ENCODE measurements around the gene FTSJ3.
"Not testable (repeated sequence)": the region's sequence is repeated elsewhere in the genome, so short reads cannot be mapped to it uniquely, and the experiment has no call there.

Gene FTSJ3

GRCh38 chr17:63826468-63827001 lies 928 bp downstream of the FTSJ3 start:
- DNase-seq (ENCODE audit: low read depth), result no peak

GRCh38 chr17:63824362-63824761 lies 3.1 kb downstream of the FTSJ3 start:
- no peak for DNase-seq (ENCODE audit: low read depth)

GRCh38 chr17:63823659-63824331 lies 3.7 kb downstream of the FTSJ3 start:
- no peak for DNase-seq (ENCODE audit: low read depth)

GRCh38 chr17:63822537-63822936 lies 4.9 kb downstream of the FTSJ3 start:
- DNase-seq (ENCODE audit: low read depth), result no peak

GRCh38 chr17:63821804-63822203 lies 5.7 kb downstream of the FTSJ3 start:
- DNase-seq (ENCODE audit: low read depth), result no peak

GRCh38 chr17:63820963-63821561 lies 6.4 kb downstream of the FTSJ3 start:
- no peak for DNase-seq (ENCODE audit: low read depth)

- DNase-seq (ENCODE audit: low read depth), result no peak
Measured at GRCh38 chr17:63819585-63820537, 7.6 kb downstream of the FTSJ3 start.

GRCh38 chr17:63819131-63819530 lies 8.3 kb downstream of the FTSJ3 start:
- no peak for DNase-seq (ENCODE audit: low read depth)

- DNase-seq (ENCODE audit: low read depth), result no peak
Measured at GRCh38 chr17:63817736-63818385, 9.6 kb downstream of the FTSJ3 start.

GRCh38 chr17:63816669-63817068 lies 10.8 kb downstream of the FTSJ3 start:
- DNase-seq (ENCODE audit: low read depth), result no peak

- DNase-seq (ENCODE audit: low read depth), result no peak
Measured at GRCh38 chr17:63816123-63816522, 11.3 kb downstream of the FTSJ3 start.

- DNase-seq (ENCODE audit: low read depth), result no peak
Measured at GRCh38 chr17:63809970-63810369, 17.5 kb downstream of the FTSJ3 start.

GRCh38 chr17:63805591-63805990 lies 21.9 kb downstream of the FTSJ3 start:
- peak; percentile 7 for DNase-seq (ENCODE audit: low read depth)

GRCh38 chr17:63804328-63804727 lies 23.1 kb downstream of the FTSJ3 start:
- DNase-seq (ENCODE audit: low read depth), result no peak

GRCh38 chr17:63800783-63801182 lies 26.7 kb downstream of the FTSJ3 start:
- no peak for DNase-seq (ENCODE audit: low read depth)

- no peak for DNase-seq (ENCODE audit: low read depth)
Measured at GRCh38 chr17:63798572-63799106, 28.8 kb downstream of the FTSJ3 start.

GRCh38 chr17:63796375-63796774 lies 31.1 kb downstream of the FTSJ3 start:
- DNase-seq (ENCODE audit: low read depth), result not testable (repeated sequence)

GRCh38 chr17:63792055-63792729 lies 35.3 kb downstream of the FTSJ3 start:
- DNase-seq (ENCODE audit: low read depth), result no peak

- DNase-seq (ENCODE audit: low read depth), result no peak
Measured at GRCh38 chr17:63790057-63790456, 37.4 kb downstream of the FTSJ3 start.

GRCh38 chr17:63786971-63787711 lies 40.3 kb downstream of the FTSJ3 start:
- DNase-seq (ENCODE audit: low read depth), result no peak

All from stromal cell of bone marrow (primary cell).